Stimulated activated CD4-positive, alpha-beta T cell treated with anti-CD3 and anti-CD28 coated beads, Interleukin-15, amount 100 ng/mL, for 48 hours (primary cell): ENCODE measurements around the gene NKAIN1.
"Not testable (repeated sequence)": the region's sequence is repeated elsewhere in the genome, so short reads cannot be mapped to it uniquely, and the experiment has no call there.

Experiments
- DNase-seq, 2 donors: peaks; one replicate each; pipeline ENCODE4 v3.0.0-alpha.2; 2020; ENCODE audit warnings: low read depth in 2 of 2

Gene NKAIN1

GRCh38 chr1:31195267-31195666 is 44.4 kb downstream of the NKAIN1 start:
- DNase-seq: not testable (repeated sequence)

- no peak for DNase-seq
These were observed 46.0 kb downstream of the NKAIN1 start for GRCh38 chr1:31193729-31194128.

- no peak for DNase-seq
These were observed 48.4 kb downstream of the NKAIN1 start for GRCh38 chr1:31191281-31191680.

GRCh38 chr1:31189696-31190674 is 49.7 kb downstream of the NKAIN1 start:
- DNase-seq: no peak

- DNase-seq: peak in 1 of 2 donors; percentile 12
These were observed 55.6 kb downstream of the NKAIN1 start for GRCh38 chr1:31183927-31184554.

- DNase-seq: no peak
These were observed 56.6 kb downstream of the NKAIN1 start for GRCh38 chr1:31183126-31183525.

- peak in 1 of 2 donors; percentile 19 for DNase-seq
These were observed 57.3 kb downstream of the NKAIN1 start for GRCh38 chr1:31182352-31182751.

GRCh38 chr1:31181515-31182343 is 58.0 kb downstream of the NKAIN1 start:
- DNase-seq: peak; percentile 12 to 36

- no peak for DNase-seq
These were observed 59.3 kb downstream of the NKAIN1 start for GRCh38 chr1:31180338-31180737.

GRCh38 chr1:31176291-31176690 is 63.4 kb downstream of the NKAIN1 start:
- DNase-seq: not testable (repeated sequence)

- no peak for DNase-seq
These were observed 69.3 kb downstream of the NKAIN1 start for GRCh38 chr1:31170486-31170735.

- DNase-seq: no peak
These were observed 73.2 kb downstream of the NKAIN1 start for GRCh38 chr1:31166462-31166861.

GRCh38 chr1:31164291-31164690 is 75.4 kb downstream of the NKAIN1 start:
- DNase-seq: no peak

- no peak for DNase-seq
These were observed 75.8 kb downstream of the NKAIN1 start for GRCh38 chr1:31163866-31164265.

GRCh38 chr1:31161571-31161970 is 78.1 kb downstream of the NKAIN1 start:
- DNase-seq: no peak

GRCh38 chr1:31159869-31160611 is 79.6 kb downstream of the NKAIN1 start:
- no peak for DNase-seq

GRCh38 chr1:31159323-31159722 is 80.4 kb downstream of the NKAIN1 start:
- no peak for DNase-seq

- peak; percentile 49 to 60 for DNase-seq
These were observed 84.4 kb downstream of the NKAIN1 start for GRCh38 chr1:31155216-31155806.

- peak; percentile 59 to 77 for DNase-seq
These were observed 85.0 kb downstream of the NKAIN1 start for GRCh38 chr1:31154632-31155215.

- DNase-seq: no peak
These were observed 85.6 kb downstream of the NKAIN1 start for GRCh38 chr1:31154000-31154631.
